Activated CD4-positive, alpha-beta T cell treated with anti-CD3 and anti-CD28 coated beads for 36 hours (primary cell): ENCODE results near the gene DET1. TPM values are rescaled to one million over a fixed set of nuclear protein-coding genes. Genes with fewer than 3 reads are reported as not detected.
"Not testable (repeated sequence)": the region's sequence is repeated elsewhere in the genome, so short reads cannot be mapped to it uniquely, and the experiment has no call there.

ENCODE experiments used
- ATAC-seq: fragments of 200-7000 bp; cut with Tn5 transposase; one replicate; pipeline ENCODE4 v1.10.0; 2021; ENCODE audit warnings: mild to moderate bottlenecking, moderate library complexity
- CTCF ChIA-PET: fragments of 350-600 bp; sonication (Branson Sonifier 250); formaldehyde crosslinking; loops from one replicate; lab custom pipeline; 2021; ENCODE audit warnings: antibody characterized with exemption; lab: Charles Lee
- POLR2A ChIA-PET: fragments of 350-600 bp; sonication (Branson Sonifier 250); formaldehyde crosslinking; loops from one replicate; lab custom pipeline; 2021; ENCODE audit warnings: antibody characterized with exemption, inconsistent platforms; lab: Charles Lee
- DNase-seq: peaks from one replicate; pipeline ENCODE4 v3.0.0-alpha.2; 2020
- H3K27ac Mint-ChIP-seq: one replicate; pipeline ENCODE4 v1.8.0; 2021; ENCODE audit warnings: mixed read lengths
- H3K27me3 Mint-ChIP-seq: one replicate; pipeline ENCODE4 v1.8.0; 2021; ENCODE audit warnings: mixed read lengths
- H3K36me3 Mint-ChIP-seq: one replicate; pipeline ENCODE4 v1.8.0; 2021; ENCODE audit warnings: low read depth, mixed read lengths
- H3K4me1 Mint-ChIP-seq: one replicate; pipeline ENCODE4 v1.8.0; 2021; ENCODE audit warnings: mixed read lengths
- H3K4me3 Mint-ChIP-seq: one replicate; pipeline ENCODE4 v1.8.0; 2021; ENCODE audit warnings: mild to moderate bottlenecking, moderate library complexity, mixed read lengths
- H3K9me3 Mint-ChIP-seq: one replicate; pipeline ENCODE4 v1.8.0; 2021; ENCODE audit warnings: low read depth, mixed read lengths
- intact Hi-C, 2 experiments: fragments of 100-400 bp; cut with DNase I in 1 of 2; cut with micrococcal nuclease in 1 of 2; formaldehyde crosslinking; loops; one replicate each; pipeline versions ENCODE4 v1.14.2 to v1.15.1; 2022 to 2024; cut with DNase I, micrococcal nuclease
- total RNA-seq, 2 experiments: library from RNA; stranded (reverse); gene quantifications; one replicate each; pipeline ENCODE4 v1.2.3, GENCODE V29; 2021

The DET1 gene
- total RNA-seq, 2 experiments from 2014 or later: 2.7 to 3.0 TPM

GRCh38 chr15:88539441-88539840 lies 7.0 kb downstream of the DET1 start:
- no peaks in the 10 kb centered on the region for H3K9me3 Mint-ChIP-seq
- ChIA-PET POLR2A (no interaction called here), CTCF (no interaction called here)
- no peak for ATAC-seq
- no peaks in the 10 kb centered on the region for H3K27me3 Mint-ChIP-seq
- no peaks in the 10 kb centered on the region for H3K4me1 Mint-ChIP-seq
- H3K4me3 Mint-ChIP-seq: no peak overlapping the region
- intact Hi-C loops: no loop called here
- no peak overlapping the region for H3K27ac Mint-ChIP-seq
- no peak for DNase-seq
- H3K36me3 Mint-ChIP-seq: peaks cover 11% of the 10 kb centered on the region

- no peak for ATAC-seq
- Mint-ChIP-seq H3K36me3 (peaks cover 15% of the 10 kb centered on the region), H3K4me1 (no peaks in the 10 kb centered on the region), H3K27ac (no peak overlapping the region), H3K27me3 (no peaks in the 10 kb centered on the region), H3K4me3 (no peak overlapping the region), H3K9me3 (peaks cover 4% of the 10 kb centered on the region)
- intact Hi-C loops: no loop called here
- POLR2A ChIA-PET: no interaction called here
- no peak for DNase-seq
- CTCF ChIA-PET: no interaction called here
Measured at GRCh38 chr15:88538972-88539371, 7.5 kb downstream of the DET1 start.

GRCh38 chr15:88537591-88538317 lies 8.7 kb downstream of the DET1 start:
- Mint-ChIP-seq H3K4me1 (no peaks in the 10 kb centered on the region), H3K36me3 (peaks cover 20% of the 10 kb centered on the region), H3K9me3 (peaks cover 7% of the 10 kb centered on the region), H3K27me3 (no peaks in the 10 kb centered on the region), H3K4me3 (no peak overlapping the region), H3K27ac (peak overlapping the region; percentile 1)
- ChIA-PET CTCF (no interaction called here), POLR2A (no interaction called here)
- ATAC-seq: no peak
- intact Hi-C loops: no loop called here
- no peak for DNase-seq

DNA sequence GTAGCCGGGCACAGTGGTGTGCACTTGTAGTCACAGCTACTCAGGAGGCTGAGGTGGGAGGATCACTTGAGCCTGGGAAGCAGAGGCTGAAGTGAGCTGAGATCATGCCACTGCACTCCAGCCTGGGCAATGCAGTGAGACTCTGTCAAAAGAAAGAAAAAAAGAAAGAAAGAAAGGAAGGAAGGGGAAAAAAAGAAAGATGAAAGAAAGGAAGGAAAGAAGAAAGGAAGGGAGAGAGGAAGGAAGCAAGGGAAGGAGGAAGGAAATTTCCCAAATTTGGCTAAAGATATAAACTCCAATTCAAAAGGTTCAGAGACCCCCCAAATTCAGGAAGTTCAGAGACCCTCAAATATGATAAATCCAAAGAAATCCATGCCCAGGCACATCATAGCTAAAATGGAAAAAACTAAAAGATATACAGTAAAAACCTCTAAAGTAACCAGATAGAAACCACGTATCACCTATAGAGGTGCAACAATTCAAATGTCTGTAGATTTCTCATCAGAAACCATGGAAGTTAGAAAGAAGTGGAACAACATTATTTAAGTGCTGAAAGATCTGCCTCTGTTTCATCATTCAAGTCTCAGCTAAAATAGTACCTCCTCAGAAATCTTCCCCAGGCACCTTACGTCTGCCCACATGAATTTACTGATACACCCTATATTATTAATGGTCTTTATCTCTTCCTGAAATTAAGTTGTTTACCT lies 10.7 kb downstream of the DET1 start:
- Mint-ChIP-seq H3K4me1 (no peaks in the 10 kb centered on the region), H3K9me3 (peaks cover 7% of the 10 kb centered on the region), H3K27me3 (no peaks in the 10 kb centered on the region), H3K27ac (no peak overlapping the region), H3K4me3 (no peak overlapping the region), H3K36me3 (peaks cover 32% of the 10 kb centered on the region)
- DNase-seq (no peak), ATAC-seq (no peak)
- POLR2A ChIA-PET: no interaction called here
- CTCF ChIA-PET: no interaction called here
- intact Hi-C loops: no loop called here

DNA sequence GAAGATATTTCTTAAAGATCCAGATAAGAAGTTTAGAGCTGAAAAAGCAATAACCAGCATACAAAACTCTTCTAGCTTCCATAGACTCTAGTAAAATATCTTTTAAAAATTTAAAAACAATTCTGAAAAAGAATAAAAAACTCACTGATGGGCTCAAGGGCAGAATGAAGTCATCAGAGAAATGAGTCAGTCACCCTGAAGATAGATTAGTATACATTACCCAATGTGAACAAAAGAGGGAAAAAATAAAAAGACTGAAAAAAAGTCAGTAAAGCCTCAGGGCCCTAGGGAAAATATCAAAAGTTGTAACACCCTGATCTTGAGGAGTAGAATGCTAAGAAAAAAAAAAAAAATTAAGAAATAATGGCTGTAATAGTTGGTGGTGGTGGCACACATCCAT lies 11.4 kb downstream of the DET1 start:
- Mint-ChIP-seq H3K9me3 (peaks cover 7% of the 10 kb centered on the region), H3K4me3 (no peak overlapping the region), H3K27ac (no peak overlapping the region), H3K36me3 (peaks cover 38% of the 10 kb centered on the region), H3K27me3 (no peaks in the 10 kb centered on the region), H3K4me1 (no peaks in the 10 kb centered on the region)
- intact Hi-C loops: no loop called here
- ChIA-PET POLR2A (no interaction called here), CTCF (interaction anchor here (0.6 to 0.7 kb wide), 2 partner anchors 64 to 83 kb away, joined by 3 read pairs; no protein-coding TSS in a partner anchor)
- ATAC-seq: no peak
- DNase-seq: no peak

DNA sequence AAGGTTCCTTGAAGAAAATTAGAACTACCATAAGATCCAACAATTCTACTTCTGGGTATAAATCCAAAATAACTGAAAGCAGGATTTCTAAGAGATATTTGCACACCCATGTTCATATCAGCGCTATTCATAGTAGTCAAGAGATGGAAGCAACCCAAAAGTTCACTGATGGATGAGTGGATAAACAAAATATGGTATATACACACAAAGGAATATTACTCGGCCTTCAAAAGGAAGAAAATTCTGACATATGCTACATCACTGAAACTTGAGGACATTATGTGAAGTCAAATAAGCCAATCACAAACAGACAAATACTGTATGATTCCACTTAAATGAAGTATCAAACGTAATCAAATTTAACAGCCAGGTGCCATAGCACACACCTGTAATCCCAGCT lies 13.1 kb downstream of the DET1 start:
- no peak overlapping the region for H3K27ac Mint-ChIP-seq
- H3K27me3 Mint-ChIP-seq: no peaks in the 10 kb centered on the region
- ATAC-seq: no peak
- intact Hi-C loops: no loop called here
- peaks cover 49% of the 10 kb centered on the region for H3K36me3 Mint-ChIP-seq
- H3K4me1 Mint-ChIP-seq: no peaks in the 10 kb centered on the region
- H3K9me3 Mint-ChIP-seq: peaks cover 7% of the 10 kb centered on the region
- no peak for DNase-seq
- ChIA-PET CTCF (no interaction called here), POLR2A (no interaction called here)
- no peak overlapping the region for H3K4me3 Mint-ChIP-seq

DNA sequence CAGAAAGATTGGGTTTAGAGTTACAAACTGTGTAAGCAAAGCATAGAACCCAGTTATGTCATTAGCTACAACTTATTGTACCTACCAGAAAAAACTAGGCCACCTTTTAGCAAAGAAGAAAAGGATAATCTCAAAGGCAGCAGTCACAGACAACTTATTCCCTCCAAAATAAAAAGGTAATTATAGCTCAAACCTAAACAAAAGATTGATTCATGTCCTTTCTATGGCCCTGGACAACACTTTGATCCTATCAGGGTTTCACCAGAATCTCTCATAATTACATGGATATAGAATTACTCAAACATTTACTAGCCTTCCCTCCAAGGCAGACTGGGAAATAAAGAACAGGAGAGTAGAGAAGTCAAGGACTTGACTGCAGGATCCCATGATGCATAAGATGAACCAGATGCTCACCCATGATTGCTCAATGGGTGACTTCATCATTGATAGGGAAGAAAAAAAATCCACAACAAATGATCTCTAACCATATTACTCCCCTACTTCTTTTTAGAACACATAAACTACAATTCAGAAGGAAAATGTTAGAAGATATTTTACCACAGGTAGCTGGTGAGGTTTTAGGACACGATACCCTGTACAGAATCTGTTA lies 17.4 kb downstream of the DET1 start:
- DNase-seq (no peak), ATAC-seq (no peak)
- peaks cover 4% of the 10 kb centered on the region for H3K9me3 Mint-ChIP-seq
- CTCF ChIA-PET: no interaction called here
- H3K27me3 Mint-ChIP-seq: no peaks in the 10 kb centered on the region
- H3K36me3 Mint-ChIP-seq: peaks cover 68% of the 10 kb centered on the region
- no peaks in the 10 kb centered on the region for H3K4me1 Mint-ChIP-seq
- POLR2A ChIA-PET: no interaction called here
- no peak overlapping the region for H3K27ac Mint-ChIP-seq
- H3K4me3 Mint-ChIP-seq: no peak overlapping the region
- intact Hi-C loops: no loop called here

DNA sequence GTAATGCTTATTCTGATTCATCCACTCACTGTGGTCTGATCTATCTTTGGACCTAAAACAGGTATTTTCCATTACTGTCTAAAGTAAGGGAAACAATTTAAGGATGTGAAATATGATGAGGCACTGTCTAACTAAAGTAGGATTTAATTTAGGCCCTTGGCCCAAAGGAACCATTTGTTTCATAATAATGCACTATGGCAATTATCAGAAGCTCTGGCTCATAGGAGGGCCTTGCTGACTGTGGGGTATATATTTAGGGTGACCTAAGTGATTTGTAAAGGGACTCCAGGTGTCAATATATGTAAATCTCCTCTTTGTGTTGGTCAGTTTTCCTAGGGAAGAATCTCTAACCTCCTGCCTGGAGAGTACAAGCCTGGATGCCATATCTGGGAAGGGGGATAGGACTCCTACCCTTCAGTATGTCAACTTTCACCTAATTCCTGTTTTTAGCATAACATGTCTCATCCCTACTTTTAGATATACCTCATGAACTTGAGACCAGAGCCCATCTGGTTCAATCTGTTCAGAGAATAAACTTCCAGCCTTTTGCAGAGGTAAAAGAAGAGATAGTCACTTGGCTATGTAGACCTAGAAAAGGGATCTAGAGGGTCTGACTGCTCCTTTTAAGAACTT lies 20.1 kb downstream of the DET1 start:
- POLR2A ChIA-PET: no interaction called here
- no peaks in the 10 kb centered on the region for H3K9me3 Mint-ChIP-seq
- H3K27ac Mint-ChIP-seq: no peak overlapping the region

GRCh38 chr15:88525418-88525817 lies 21.1 kb downstream of the DET1 start:
- peaks cover 50% of the 10 kb centered on the region for H3K36me3 Mint-ChIP-seq

More for the DNA sequence above, 20.1 kb downstream of the DET1 start:
- Mint-ChIP-seq H3K36me3 (peaks cover 60% of the 10 kb centered on the region), H3K27me3 (no peaks in the 10 kb centered on the region), H3K4me3 (no peak overlapping the region), H3K4me1 (no peaks in the 10 kb centered on the region)
- DNase-seq (no peak), ATAC-seq (no peak)
- CTCF ChIA-PET: no interaction called here
- intact Hi-C loops: no loop called here

DNA sequence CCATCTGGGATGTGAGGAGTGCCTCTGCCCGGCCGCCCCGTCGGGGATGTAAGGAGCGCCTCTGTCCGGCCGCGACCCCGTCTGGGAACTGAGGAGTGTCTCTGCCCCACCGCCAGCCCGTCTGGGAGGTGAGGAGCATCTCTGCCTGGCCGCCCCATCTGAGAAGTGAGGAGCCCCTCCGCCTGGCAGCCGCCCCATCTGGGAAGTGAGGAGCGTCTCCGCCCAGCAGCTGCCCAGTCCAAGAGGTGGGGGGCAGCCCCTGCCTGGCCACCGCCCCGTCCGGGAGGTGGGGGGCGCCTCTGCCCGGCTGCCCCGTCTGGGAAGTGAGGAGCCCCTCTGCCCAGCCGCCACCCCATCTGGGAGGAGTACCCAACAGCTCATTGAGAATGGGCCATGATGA lies 22.4 kb downstream of the DET1 start:
- H3K4me3 Mint-ChIP-seq, H3K4me1 Mint-ChIP-seq, intact Hi-C loops, H3K9me3 Mint-ChIP-seq, H3K27me3 Mint-ChIP-seq, POLR2A ChIA-PET, ATAC-seq, DNase-seq, H3K27ac Mint-ChIP-seq, CTCF ChIA-PET: not testable (repeated sequence)
- H3K36me3 Mint-ChIP-seq: peaks cover 37% of the 10 kb centered on the region

More at GRCh38 chr15:88525418-88525817, 21.1 kb downstream of the DET1 start:
- Mint-ChIP-seq H3K27ac (no peak overlapping the region), H3K9me3 (no peaks in the 10 kb centered on the region), H3K4me3 (no peak overlapping the region), H3K27me3 (no peaks in the 10 kb centered on the region), H3K4me1 (no peaks in the 10 kb centered on the region)
- ChIA-PET CTCF (no interaction called here), POLR2A (no interaction called here)
- intact Hi-C loops: no loop called here
- ATAC-seq (no peak), DNase-seq (no peak)

- intact Hi-C loops: no loop called here
- H3K27ac Mint-ChIP-seq: no peak overlapping the region
- ChIA-PET CTCF (no interaction called here), POLR2A (no interaction called here)
- no peaks in the 10 kb centered on the region for H3K9me3 Mint-ChIP-seq
- ATAC-seq (no peak), DNase-seq (no peak)
- H3K4me3 Mint-ChIP-seq: no peak overlapping the region
- H3K27me3 Mint-ChIP-seq: no peaks in the 10 kb centered on the region
- no peaks in the 10 kb centered on the region for H3K4me1 Mint-ChIP-seq
- H3K36me3 Mint-ChIP-seq: peaks cover 10% of the 10 kb centered on the region
Measured at GRCh38 chr15:88518903-88519302, 27.6 kb downstream of the DET1 start.
